Mesenteric fat pad (tissue), 1 donor: ENCODE data around the gene INSL3. TPM values are rescaled to one million over a fixed set of nuclear protein-coding genes. Genes with fewer than 3 reads are reported as not detected.
"Not testable (repeated sequence)": the region's sequence is repeated elsewhere in the genome, so short reads cannot be mapped to it uniquely, and the experiment has no call there.

Experiments used
- DNase-seq: peaks from one replicate; pipeline ENCODE4 v3.0.0-alpha.2; 2020; ENCODE audit warnings: low spot score
- total RNA-seq: library from RNA; stranded (reverse); fragmentation: NEBNext Ultra II Directional; extraction: Animal tissue kit (Norgen Biotek cat#: 25700); gene quantifications from one replicate; pipeline ENCODE4 v1.2.1, GENCODE V29; 2021
- donor health status: DM: yes; HTN: yes; CAD: no.

The INSL3 gene
- total RNA-seq, 1 donor from 2014 or later, result 0.61 TPM

DNA sequence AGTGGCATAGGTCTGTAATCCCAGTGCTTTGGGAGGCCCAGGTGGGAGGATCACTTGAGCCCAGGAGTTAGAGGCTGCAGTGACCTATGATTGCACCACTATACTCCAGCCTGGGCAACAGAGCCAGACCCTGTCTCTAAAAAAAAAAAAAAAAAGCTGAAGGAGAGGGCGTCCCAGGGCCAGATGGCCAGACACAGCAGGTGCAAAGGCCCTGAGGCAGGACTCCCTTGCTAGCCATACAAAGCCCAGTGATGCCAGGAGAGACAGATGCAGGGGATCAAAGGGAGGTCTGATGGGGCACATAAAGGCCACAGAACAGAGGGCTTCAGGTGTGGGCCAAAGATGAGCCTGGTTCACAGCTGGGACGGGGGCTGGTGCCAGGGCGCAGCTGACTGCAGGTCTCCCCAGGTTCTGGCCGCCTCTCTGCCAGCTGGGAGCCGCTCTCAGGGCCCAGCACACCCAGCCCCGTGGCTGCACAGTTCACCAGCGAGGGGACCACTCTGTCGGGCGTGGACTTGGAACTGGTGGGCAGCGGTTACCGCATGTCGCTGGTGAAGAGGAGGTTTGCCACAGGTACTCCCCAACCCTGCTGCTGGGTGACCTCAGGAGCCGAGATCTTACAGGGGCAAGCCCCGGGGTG is 33.9 kb downstream of the INSL3 start:
- DNase-seq, result no peak

DNA sequence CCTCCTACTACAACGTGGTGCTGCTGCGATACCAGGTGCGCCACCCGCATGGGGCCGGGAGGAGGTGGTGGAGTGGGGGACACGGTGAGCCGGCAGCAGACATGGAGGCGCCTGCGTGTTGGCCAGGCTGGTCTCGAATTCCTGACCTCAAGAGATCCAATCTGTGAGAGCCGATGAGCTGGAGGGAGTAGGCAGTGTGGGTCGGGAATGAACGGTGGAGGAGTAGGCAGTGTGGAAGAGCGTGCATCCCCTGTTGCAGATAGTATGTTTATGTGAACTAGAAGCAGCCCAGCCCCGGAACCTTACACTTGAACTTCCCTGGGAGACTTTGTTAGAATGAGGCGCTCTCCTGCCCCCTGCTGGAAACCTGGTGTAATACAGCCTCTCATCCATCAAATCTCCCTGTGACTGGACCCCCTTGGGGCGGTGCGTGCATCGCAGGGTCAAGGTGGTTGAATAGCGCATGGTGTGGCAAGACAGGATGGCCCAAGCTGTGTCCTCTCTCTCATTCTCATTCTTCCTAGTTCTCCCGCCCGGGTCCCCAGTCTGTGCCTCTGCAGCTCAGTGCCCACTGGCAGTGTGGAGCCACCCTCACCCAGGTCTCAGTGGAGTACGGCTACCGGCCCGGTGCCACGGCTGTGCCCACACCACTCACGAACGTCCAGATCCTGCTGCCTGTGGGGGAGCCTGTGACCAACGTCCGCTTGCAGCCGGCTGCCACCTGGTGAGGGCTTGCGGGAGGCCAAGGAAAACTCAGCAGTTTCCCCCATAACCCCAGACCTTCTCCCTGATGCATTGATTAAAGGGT is 36.9 kb downstream of the INSL3 start:
- DNase-seq, result no peak

- not testable (repeated sequence) for DNase-seq
Observed at GRCh38 chr19:17783721-17784120, 37.6 kb downstream of the INSL3 start.

GRCh38 chr19:17780781-17781180 is 40.5 kb downstream of the INSL3 start:
- no peak for DNase-seq

DNA sequence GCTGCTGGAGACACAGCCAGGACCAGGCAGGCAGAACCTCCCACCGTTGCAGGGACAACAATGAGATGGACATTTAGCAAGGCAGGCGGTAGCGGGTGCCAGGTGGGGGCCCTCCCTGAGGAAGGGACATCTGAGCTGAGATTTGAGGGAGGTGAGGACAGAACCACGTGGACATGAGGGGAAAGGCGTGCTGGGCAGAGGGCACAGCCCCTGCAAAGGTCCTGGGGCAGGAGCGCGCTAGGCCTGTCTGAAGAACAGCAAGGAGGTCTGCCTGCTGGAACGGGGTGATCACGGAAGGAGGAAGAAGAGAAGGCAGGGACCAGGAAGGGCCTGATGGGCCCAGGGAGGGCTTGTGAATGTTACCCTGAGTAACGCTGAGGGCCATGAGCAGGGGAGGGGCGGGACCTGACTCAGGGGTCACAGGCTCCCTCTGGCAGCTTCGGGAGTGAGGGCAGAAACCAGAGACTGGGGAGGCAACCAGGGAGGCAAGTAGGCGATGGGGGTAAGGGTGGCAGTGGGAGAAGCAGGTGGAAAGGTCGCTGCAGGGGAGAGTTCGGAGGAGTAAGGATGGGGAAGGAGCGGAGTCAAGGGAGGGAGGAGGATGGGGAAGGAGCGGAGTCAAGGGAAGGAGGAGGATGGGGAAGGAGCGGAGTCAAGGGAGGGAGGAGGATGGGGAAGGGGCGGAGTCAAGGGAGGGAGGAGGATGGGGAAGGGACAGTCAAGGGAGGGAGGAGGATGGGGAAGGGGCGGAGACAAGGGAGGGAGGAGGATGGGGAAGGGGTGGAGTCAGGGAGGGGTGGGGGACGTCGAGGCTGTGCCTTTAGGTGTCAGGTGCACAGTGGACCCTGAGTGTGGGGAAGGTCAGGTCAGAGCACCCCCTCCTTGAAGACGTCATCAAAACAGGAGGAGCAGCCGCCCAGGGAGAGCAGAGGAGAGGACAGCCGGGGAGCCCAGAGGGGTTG is 42.1 kb downstream of the INSL3 start:
- DNase-seq, result no peak

DNA sequence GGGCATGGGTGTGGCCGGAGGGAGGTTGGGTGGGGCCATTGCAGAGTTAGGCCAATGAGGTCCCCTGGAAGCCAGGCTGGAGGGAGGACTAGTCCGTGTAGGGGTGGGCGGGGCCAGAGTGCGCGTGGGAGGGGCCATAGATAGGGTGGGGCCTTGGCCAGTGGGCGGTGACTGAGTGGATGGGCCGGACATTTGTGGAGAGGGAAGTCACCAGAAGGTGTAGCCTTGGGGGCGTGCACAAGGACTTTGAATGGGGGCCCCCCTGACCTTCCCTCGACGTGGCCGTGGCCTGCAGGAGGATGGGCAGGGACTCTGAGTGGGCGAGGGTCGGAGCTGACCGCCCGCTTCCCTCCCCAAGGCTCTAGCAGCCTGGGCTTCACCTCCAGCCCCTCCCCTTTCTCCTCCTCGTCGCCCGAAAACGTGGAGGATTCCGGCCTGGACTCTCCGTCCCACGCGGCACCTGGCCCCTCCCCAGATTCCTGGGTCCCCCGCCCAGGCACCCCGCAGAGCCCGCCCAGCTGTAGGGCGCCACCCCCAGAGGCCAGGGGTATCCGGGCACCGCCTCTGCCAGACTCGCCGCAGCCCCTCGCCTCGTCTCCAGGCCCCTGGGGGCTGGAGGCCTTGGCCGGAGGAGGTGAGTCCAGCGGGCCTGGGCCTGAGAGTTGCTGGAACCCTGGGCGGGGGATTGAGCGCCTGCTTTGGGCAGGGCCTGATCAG is 42.9 kb downstream of the INSL3 start:
- DNase-seq, result no peak

DNA sequence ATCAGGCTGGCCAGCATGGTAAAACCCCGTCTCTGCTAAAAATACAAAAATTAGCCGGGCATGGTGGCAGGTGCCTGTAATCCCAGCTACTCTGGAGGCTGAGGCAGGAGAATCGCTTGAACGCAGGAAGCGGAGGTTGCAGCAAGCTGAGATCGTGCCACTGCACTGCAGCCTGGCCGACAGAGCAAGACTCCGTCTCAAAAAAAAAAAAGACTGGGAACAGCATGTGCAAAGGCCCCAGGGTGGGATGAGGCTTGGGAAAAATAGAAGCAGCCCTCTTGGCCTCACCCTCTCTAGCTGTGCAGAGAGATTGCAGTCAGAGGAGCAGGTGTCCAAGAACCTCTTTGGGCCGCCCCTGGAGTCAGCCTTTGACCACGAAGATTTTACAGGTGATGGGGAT is 43.5 kb downstream of the INSL3 start:
- not testable (repeated sequence) for DNase-seq

DNA sequence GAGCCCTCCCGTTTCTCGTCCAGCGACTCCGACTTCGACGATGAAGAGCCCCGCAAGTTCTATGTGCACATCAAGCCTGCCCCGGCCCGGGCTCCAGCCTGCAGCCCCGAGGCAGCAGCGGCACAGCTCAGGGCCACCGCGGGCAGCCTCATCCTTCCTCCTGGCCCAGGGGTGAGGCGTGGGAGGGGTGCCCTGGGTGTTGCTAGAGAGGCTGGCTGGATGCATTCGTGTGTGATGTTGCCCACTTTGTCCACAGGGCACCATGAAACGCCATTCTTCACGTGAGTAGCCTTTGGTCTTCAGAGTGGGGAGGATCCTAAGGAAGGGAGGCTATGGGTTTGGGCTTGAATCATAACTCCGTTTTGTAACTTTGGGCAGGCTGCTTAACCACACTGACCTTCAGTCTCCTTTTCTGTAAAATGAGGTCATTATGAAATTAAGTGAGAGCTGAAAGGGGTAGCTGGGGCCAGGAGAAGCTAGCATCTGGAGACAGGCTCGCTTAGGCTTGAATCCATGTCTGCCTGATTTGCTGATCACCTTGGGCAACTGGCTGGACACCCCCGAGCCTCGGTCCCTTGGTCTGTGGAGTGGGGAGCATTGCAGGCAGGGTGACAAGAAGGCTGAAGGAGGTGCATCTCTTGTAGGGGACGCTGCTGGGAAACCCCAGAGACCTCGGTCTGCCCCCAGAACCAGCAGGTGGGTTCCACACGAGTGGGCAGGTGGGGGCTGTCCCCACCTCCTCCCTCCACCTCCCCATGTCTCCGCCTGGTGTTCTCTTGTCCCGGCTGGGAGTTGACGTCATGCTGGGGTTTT is 45.1 kb downstream of the INSL3 start:
- no peak for DNase-seq

- no peak for DNase-seq
Observed at GRCh38 chr19:17775245-17775927, 45.9 kb downstream of the INSL3 start.

GRCh38 chr19:17772172-17772571 is 49.1 kb downstream of the INSL3 start:
- DNase-seq, result no peak

DNA sequence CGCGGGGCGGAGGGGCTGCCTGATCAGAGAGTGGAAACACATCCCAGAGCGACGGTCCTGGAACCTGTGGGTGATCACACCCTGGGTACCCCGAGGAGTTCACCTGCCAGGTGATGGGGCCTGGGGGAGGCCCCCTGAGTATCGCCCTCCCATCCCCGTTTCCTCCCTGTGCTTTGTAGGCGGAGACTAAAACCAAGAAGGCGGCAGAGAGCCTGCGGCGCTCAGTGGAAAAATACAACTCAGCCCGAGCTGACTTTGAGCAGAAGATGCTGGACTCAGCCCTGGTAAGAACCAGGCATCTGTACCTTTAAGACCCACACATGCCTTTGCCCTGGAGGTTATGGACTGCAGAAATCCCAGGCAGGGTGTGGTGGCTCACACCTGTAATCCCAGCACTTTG is 50.7 kb downstream of the INSL3 start:
- DNase-seq, result no peak

DNA sequence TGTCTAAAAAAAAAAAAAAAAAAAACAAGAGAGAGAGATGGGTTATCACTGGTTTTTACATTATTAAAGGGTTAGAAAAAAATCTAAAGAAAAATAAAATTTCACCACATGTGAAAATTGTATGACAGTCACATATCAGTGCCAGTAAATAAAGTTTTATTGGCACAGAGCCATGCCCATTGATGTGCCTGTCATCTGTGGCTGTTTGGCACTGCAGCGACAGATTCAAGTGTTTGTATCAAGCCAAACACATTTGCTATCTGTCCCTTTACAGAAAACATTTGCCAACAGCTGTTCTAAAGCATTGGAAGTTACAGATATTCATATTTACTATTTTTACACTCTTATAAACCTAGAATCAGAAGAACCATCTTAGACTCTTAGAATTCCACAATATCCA is 53.8 kb downstream of the INSL3 start:
- DNase-seq, result no peak

DNA sequence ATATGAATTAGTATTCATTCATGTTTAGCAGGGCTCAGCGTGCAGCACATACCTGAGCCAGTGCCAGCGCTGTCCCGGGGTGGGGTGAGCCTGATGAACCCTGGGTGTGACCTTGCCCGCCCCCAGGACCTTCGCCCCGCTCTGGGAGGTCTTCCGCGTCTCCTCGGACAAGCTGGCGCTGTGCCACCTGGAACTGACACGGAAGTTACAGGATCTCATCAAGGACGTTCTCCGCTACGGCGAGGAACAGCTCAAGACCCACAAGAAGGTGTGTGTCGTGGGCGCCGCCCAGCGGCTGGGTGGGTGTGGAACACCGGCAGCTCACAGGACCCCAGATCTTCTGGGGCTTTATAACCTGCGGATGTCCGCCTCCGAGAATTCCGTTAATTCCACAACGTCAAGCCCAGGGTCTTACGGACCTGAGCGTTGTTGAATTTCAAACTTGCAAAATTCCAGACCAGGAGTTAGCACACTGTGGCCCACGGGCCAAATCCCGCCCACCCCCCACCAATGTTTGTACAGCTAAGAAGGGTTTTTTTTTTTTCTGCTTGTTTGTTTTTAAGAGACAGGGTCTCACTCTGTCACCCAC is 54.7 kb downstream of the INSL3 start:
- peak; percentile 94 for DNase-seq

Other genes starting within 250 kb of the INSL3 start
- gene UNC13A, start 133.2 kb downstream of the INSL3 start, total RNA-seq, result 0.10 TPM
- gene MAP1S, start 102.0 kb downstream of the INSL3 start, total RNA-seq, result 71.1 TPM
- 2.6 TPM for gene FCHO1, start 70.0 kb downstream of the INSL3 start, total RNA-seq
- 0.32 TPM for gene B3GNT3, start 26.4 kb downstream of the INSL3 start, total RNA-seq
- 20.1 TPM for gene JAK3, start 26.5 kb upstream of the INSL3 start, total RNA-seq
- 1,467 TPM for gene RPL18A, start 38.4 kb upstream of the INSL3 start, total RNA-seq
- gene SLC5A5, start 50.4 kb upstream of the INSL3 start, total RNA-seq, result 0.22 TPM
- 78.9 TPM for gene CCDC124, start 111.5 kb upstream of the INSL3 start, total RNA-seq
- 0.13 TPM for gene KCNN1, start 145.6 kb upstream of the INSL3 start, total RNA-seq
- 26.0 TPM for gene ARRDC2, start 186.7 kb upstream of the INSL3 start, total RNA-seq